Activated naive CD4-positive, alpha-beta T cell treated with anti-CD3 and anti-CD28 coated beads, Interleukin-2, amount 50 U/mL, for 16 hours (primary cell): ENCODE measurements around the gene DAB1.

Source experiments
- DNase-seq: peaks from one replicate; pipeline ENCODE4 v3.0.0-alpha.2; 2020

DAB1 gene

GRCh38 chr1:57157818-57158603 is 265.8 kb downstream of the DAB1 start:
- DNase-seq: no peak

GRCh38 chr1:57156907-57157306 is 267.0 kb downstream of the DAB1 start:
- DNase-seq: no peak

- no peak for DNase-seq
Observed at GRCh38 chr1:57146100-57146499, 277.8 kb downstream of the DAB1 start.

- DNase-seq: no peak
Observed at GRCh38 chr1:57142999-57143398, 280.9 kb downstream of the DAB1 start.

- DNase-seq: no peak
Observed at GRCh38 chr1:57142169-57142568, 281.7 kb downstream of the DAB1 start.

GRCh38 chr1:57138432-57139078 is 285.3 kb downstream of the DAB1 start:
- DNase-seq: no peak

GRCh38 chr1:57137980-57138379 is 285.9 kb downstream of the DAB1 start:
- DNase-seq: no peak

GRCh38 chr1:57134803-57135202 is 289.1 kb downstream of the DAB1 start:
- no peak for DNase-seq

- DNase-seq: no peak
Observed at GRCh38 chr1:57133686-57134085, 290.2 kb downstream of the DAB1 start.

GRCh38 chr1:57132993-57133622 is 290.8 kb downstream of the DAB1 start:
- DNase-seq: no peak

GRCh38 chr1:57131701-57132394 is 292.0 kb downstream of the DAB1 start:
- no peak for DNase-seq

GRCh38 chr1:57131257-57131656 is 292.6 kb downstream of the DAB1 start:
- DNase-seq: no peak

- no peak for DNase-seq
Observed at GRCh38 chr1:57129865-57130264, 294.0 kb downstream of the DAB1 start.

- no peak for DNase-seq
Observed at GRCh38 chr1:57127976-57128375, 295.9 kb downstream of the DAB1 start.

GRCh38 chr1:57124768-57125446 is 299.0 kb downstream of the DAB1 start:
- no peak for DNase-seq

- DNase-seq: no peak
Observed at GRCh38 chr1:57124170-57124569, 299.7 kb downstream of the DAB1 start.

- DNase-seq: no peak
Observed at GRCh38 chr1:57122031-57122430, 301.8 kb downstream of the DAB1 start.

- DNase-seq: no peak
Observed at GRCh38 chr1:57118948-57119603, 304.8 kb downstream of the DAB1 start.

- no peak for DNase-seq
Observed at GRCh38 chr1:57117753-57118152, 306.1 kb downstream of the DAB1 start.

GRCh38 chr1:57116871-57117270 is 307.0 kb downstream of the DAB1 start:
- DNase-seq: no peak

GRCh38 chr1:57115030-57115614 is 308.7 kb downstream of the DAB1 start:
- DNase-seq: no peak

GRCh38 chr1:57112148-57112547 is 311.7 kb downstream of the DAB1 start:
- no peak for DNase-seq
